Measurements from ENCODE around the gene ACSM6.

ACSM6 gene

GRCh38 chr10:95177429-95177828 lies 16.6 kb upstream of the ACSM6 start:
- no peak for TF ChIP-seq CTCF (conservative IDR thresholded peaks at IDR 0.05; ENCODE audit: control insufficient read depth, insufficient read depth, low read depth, low read length)
- no peak for DNase-seq (ENCODE audit: low read depth)
- no peak overlapping the region for H3K4me3 ChIP-seq (ENCODE audit: control insufficient read depth, low read depth, low read length)

- no peak overlapping the region for H3K4me3 ChIP-seq (ENCODE audit: control insufficient read depth, low read depth, low read length)
- no peak for DNase-seq (ENCODE audit: low read depth)
- no peak for TF ChIP-seq CTCF (conservative IDR thresholded peaks at IDR 0.05; ENCODE audit: control insufficient read depth, insufficient read depth, low read depth, low read length)
Observed at GRCh38 chr10:95178266-95178665, 15.8 kb upstream of the ACSM6 start.

- TF ChIP-seq CTCF (conservative IDR thresholded peaks at IDR 0.05; ENCODE audit: control insufficient read depth, insufficient read depth, low read depth, low read length), result no peak
- no peak for DNase-seq (ENCODE audit: low read depth)
- no peak overlapping the region for H3K4me3 ChIP-seq (ENCODE audit: control insufficient read depth, low read depth, low read length)
Observed at GRCh38 chr10:95178797-95179196, 15.2 kb upstream of the ACSM6 start.

GRCh38 chr10:95181726-95182125 lies 12.3 kb upstream of the ACSM6 start:
- H3K4me3 ChIP-seq (ENCODE audit: control insufficient read depth, low read depth, low read length), result no peak overlapping the region
- DNase-seq (ENCODE audit: low read depth), result peak; percentile 18
- no peak for TF ChIP-seq CTCF (conservative IDR thresholded peaks at IDR 0.05; ENCODE audit: control insufficient read depth, insufficient read depth, low read depth, low read length)

GRCh38 chr10:95183271-95184230 lies 10.5 kb upstream of the ACSM6 start:
- peak; percentile 73 for DNase-seq (ENCODE audit: low read depth)
- TF ChIP-seq CTCF (conservative IDR thresholded peaks at IDR 0.05; ENCODE audit: control insufficient read depth, insufficient read depth, low read depth, low read length), result peak; percentile 61
- peak overlapping the region; percentile 68 for H3K4me3 ChIP-seq (ENCODE audit: control insufficient read depth, low read depth, low read length)

GRCh38 chr10:95187617-95188016 lies 6.4 kb upstream of the ACSM6 start:
- no peak for DNase-seq (ENCODE audit: low read depth)
- no peak overlapping the region for H3K4me3 ChIP-seq (ENCODE audit: control insufficient read depth, low read depth, low read length)
- no peak for TF ChIP-seq CTCF (conservative IDR thresholded peaks at IDR 0.05; ENCODE audit: control insufficient read depth, insufficient read depth, low read depth, low read length)

Measured in fibroblast of mammary gland (primary cell).